Stimulated activated CD4-positive, alpha-beta T cell treated with anti-CD3 and anti-CD28 coated beads, TNF-alpha, amount 100 ng/mL, for 24 hours (primary cell): Measurements from ENCODE around the gene EIF2B2.
A peak's percentile ranks its signal among the peaks of the same experiment; 100 is the strongest.

Experiments used
- DNase-seq, 3 experiments: peaks; one replicate each; pipeline ENCODE4 v3.0.0-alpha.2; 2020; ENCODE audit warnings: low read depth in 3 of 3

Gene EIF2B2

DNA sequence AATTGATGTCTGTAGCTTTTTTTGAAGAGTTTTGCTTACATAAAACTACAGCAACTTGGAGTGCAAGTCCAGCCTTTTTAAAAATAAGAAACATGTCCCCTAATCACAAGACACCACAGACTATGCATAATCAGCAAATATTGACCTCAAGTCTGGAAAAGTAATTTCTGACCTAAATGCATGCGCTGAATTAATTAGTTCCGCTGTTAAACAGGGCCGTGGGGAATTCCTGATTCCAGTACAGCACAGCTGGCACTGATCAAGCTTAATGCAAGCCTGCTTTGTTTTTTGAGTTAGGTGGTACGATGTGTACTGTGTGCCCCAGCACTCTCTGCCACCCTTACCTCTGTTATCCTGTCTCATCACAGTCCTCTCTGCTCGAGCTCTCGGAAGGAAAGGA lies 39.3 kb downstream of the EIF2B2 start:
- no peak for DNase-seq

DNA sequence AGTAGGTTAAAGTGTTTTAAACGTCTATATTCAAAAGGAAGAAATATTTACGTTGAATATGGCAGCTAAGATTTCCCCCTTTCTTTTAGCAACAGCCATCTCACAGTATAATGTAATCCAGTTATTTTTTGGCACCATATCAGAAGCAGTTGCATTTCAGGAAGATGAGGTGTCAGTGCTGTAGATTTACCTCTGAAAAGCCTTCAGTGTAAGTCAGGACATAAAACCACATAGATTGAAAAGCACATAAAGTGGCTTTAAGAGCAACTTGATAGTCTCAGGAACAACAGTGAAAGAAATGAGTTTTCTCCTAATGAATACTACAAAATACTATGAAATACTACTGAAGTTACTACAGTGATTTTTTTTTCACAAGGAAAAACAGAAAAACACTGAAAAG lies 41.6 kb downstream of the EIF2B2 start:
- DNase-seq, result no peak

DNA sequence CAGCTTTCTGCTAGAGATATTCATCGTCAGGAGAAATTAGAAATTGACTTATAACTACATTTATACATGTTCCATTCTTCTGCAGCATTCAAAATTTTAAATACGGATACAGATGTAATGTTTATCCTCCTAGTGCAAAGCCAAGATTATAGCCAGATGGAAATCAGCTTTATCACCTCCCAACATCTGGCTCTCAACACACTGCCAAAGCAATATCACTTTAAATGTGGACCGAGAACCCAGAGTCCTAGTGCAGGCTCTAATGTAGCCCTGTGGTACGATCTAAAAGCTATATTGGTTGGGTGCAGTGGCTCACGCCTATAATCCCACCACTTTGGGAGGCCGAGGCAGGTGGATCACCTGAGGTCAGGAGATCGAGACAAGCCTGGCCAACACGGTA lies 42.0 kb downstream of the EIF2B2 start:
- DNase-seq, result no peak

DNA sequence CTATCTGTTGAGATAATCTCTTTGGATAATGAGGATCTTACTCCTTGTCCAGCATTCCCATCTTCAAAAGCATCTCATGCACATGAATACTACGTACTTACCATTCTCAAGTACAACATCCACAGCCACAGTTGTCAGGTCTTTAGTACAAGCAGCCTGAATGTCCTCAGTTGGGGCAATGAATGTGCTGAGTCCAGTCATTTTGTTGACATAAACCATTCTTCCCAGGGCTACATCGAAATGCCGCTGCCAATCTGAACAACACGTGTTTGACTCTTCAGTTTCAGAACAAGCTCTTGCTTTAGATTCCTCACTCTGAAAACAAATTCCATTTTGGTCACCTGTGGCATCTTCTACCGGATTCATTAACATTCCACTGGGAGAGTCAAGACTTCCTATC lies 43.6 kb downstream of the EIF2B2 start:
- no peak for DNase-seq

DNA sequence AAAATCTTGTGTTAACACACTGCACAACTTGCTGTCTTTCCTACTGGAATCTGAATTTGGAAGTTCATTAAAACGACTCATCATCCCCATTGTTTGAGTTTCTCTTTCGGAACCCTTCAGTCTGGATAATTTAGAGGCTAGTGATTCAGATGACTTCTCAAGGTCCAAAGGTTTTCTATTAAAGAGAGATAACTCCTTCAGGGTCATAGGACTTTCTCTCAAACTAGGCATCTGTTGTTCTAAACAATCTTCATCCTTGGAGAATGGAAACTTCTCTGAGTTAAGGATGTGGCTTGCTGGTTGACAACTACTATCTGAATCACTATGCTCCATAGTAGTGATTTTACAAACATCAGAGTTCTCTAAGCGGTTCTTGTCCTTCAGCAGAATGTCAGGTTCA lies 44.2 kb downstream of the EIF2B2 start:
- DNase-seq, result no peak

DNA sequence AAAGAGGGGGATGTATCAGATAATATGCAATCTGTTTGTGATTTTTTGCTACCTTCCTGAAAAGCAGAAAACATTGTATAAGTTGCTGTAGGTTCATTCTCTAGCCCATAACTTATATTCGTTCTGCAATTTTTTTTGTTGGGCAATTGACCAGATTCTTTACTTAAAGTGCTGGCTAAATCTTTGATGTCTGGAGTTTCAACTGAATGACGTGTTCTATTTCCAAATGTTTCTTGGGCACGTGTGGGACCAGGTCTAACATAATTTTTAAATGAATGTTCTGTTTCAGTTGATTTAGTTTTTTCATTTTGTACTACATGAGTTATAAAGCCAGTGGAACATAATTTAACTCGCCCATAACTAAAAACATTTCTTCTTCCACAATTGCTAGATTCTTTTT lies 44.8 kb downstream of the EIF2B2 start:
- DNase-seq, result no peak

DNA sequence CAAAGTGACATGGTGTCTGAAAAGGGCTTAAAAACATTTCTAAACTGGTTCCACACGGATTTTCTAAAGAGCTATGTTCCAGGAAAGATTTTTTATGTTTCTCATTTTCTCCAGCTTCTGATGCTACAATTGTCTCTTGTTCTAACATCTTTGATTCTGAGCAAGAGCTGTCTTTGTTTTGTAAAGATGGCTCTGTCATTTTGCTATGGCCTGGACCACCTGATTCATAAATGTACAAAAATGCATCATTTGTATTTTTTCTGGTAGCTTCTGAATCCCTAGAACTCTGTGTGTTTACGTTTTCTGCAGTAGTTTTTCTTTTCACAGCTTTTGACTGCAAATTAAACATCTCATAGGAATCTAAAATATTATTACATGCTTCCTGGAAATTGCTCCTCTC lies 45.4 kb downstream of the EIF2B2 start:
- DNase-seq, result no peak

DNA sequence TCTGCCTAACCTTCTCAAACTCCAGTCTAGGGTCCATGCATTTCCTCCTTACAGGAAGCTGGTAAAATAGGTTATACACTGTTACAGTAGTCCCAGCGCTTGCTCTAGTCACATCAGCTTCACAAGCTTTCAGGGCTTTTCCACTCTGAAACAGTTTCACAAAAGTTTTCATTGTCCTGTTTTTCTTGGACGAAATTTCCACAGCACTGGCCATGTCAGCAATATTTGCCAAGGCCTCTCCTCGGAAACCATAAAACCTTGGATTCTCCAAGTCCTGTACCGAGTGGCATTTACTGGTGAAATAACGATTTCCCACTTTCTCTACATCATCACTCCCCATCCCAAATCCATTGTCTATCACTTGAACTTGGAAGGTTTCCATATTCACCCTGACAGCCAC lies 46.4 kb downstream of the EIF2B2 start:
- no peak for DNase-seq

DNA sequence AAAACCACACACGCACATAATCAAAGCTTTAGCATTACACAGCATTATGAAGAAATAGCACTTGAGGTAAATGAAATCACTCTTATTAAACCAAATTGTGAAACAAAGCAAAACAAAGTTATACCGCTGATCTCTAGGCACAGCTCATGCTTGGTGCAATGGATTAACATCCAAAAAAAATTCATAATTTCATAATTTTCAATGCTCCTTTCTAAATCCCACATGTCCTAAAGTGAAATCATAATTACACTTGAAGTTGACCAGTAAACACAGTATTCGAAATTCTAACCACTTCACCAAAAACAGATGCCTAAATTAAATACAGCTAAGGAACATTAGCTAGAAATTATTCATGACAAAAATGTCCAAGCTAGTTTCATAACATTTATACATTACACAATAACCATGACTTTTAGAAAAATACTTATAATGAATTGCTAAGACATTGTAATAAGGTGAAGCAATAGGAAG lies 47.0 kb downstream of the EIF2B2 start:
- no peak for DNase-seq

DNA sequence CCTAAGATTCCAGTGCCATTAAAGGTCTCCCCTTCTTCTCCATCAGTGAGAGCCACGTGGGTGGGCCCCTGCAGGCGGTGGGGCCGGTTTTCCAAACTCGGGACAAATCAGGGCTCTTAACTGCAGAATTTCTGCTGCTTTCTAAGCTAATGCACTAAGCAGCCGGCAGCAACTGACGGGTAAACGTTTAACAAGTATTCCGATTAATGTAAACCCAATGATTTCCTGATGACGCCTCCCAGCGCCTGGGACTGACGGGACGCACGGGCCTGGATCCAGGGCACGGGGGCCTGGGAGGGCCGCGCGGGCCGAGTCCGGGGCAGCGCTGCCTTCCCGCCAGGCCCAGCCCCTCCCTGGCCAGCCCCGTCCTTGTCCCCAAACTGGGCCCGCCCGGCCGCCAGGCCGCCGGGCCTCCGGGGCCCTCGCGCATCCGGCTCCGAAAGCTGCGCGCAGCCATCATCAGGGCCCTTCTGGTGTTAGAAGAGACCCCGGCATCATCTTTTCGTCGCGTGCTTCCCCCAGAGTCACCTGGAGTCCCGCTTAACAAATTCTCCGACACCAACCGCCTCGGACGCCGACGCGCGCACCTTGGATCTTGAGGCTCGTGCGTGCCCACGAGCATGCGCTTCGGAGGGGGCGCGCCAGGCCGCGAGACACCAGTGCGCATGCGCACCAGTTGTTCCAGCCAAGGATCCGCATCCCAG lies 48.3 kb downstream of the EIF2B2 start, which contains the start of gene MLH3:
Gene MLH3, minus strand, starts transcription at position 616 of the 704 bp plus-strand sequence. CDS start 1,812 bp downstream, outside the sequence.
- peak; percentile 56 to 74 (median 65) for DNase-seq

DNA sequence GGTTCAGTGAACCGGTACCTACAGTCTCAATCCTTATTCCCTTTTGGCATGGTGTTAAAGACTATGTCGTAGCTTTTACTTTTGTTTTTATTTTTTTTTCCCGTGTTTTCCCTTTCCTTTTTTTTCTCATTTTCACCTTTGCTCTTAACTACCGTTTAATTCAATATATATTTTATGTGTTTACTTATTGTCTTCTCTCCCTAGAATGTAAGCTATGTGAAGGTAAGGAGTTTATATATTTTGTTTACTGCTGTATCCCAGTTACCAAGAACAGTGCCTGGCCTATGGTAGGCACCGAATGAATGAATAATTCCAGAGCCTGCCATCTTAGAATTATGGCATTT lies 48.8 kb downstream of the EIF2B2 start:
- DNase-seq, result no peak

DNA sequence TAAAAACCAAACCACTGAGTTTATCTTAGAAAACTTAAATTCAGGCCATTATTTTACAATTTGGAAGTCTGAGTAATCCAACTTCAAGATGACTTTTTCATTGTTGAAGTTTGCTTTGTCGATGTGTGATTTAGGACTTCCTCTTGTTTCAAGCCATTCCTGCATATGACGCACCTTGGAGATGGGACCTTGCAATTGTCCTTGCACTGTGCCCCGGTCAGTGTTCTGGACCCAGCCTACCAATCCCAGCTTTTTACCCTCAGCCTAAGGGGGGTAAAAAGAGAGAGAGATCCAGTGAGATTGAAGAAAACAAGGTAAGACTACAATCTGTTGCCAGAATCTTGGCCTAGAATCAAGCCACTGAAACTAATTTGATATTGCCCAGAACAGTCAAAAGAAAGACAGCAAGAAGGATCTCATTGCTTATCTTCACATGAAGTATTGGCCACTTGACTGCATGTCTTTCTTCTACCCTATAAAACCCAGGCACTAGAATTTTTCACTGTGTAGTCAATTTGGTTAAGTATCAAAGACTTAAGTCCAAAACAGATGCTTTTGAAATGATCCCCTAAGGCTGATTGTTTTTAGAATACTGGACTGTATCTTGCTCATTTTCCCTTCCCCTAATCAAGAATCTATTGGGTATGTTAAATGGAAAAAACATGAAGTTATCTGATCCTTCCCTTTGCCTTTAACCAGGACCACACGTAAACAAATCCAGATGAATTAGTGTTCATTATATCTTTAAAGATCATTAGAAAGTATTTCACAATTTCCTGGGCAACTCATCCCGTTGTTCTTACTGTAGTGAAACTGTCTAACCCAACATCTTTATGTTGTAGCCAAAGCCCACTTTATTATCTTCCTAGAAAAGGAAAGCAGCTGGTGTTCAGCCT lies 50.9 kb downstream of the EIF2B2 start:
- no peak for DNase-seq

DNA sequence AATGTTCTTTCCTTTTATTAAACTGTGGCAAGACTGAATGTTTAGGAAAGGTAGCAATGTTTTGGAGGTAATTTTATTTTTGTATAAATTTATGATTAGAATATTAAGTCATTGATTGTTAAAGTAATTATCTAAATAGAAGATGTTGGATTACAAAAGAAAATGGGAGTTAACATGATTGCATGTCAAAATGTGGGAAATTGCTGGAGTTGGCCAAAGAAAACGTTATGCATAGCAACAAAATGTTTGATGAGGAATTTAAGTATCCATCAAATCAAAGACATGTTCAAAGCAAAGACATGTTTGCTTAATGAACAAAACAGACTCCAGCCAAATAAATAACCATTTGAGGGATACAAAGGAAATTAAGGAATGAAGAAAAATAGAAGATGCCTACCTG lies 51.7 kb downstream of the EIF2B2 start:
- DNase-seq, result no peak

DNA sequence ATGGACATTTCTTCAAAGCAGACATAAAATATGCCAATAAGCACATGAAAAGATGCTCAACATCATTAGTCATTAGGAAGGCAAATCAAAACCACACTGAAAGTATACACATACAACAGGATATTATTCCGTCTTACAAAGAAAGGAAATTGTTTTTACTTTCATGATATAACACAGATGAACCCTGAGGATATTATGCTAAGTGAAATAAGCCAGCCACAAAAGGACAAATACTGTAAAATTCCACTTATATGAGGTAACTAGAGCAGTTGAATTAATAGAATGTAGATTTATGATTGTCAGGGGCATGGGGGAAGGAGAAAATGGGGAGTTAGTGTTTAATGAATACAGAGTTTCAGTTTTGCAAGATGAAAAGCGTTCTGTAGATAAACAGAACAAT lies 56.9 kb downstream of the EIF2B2 start:
- DNase-seq, result no peak

DNA sequence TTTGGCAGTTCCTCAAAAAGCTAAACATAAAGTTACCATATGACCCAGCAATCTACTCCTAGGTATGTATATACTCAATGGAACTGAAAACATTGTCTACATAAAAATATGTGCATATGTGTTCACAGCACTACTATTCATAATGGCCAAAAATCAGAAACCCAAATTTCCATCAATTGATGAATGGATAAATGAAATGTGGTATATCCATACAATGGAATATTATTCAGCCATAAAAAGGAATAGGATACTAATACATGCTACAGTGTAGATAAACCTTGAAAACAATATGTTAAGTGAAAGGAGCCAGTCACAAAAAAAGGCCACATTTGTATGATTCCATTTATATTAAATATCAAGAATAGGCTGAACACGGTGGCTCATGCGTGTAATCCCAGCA lies 57.7 kb downstream of the EIF2B2 start:
- DNase-seq, result no peak
